CD1c-positive myeloid dendritic cell (primary cell): ENCODE data around the gene IRF9.
A peak's percentile ranks its signal among the peaks of the same experiment; 100 is the strongest.

Source experiments
- DNase-seq: peaks from one replicate; pipeline ENCODE4 v3.0.0-alpha.2; 2016; ENCODE audit errors: extremely low spot score

Gene IRF9

DNA sequence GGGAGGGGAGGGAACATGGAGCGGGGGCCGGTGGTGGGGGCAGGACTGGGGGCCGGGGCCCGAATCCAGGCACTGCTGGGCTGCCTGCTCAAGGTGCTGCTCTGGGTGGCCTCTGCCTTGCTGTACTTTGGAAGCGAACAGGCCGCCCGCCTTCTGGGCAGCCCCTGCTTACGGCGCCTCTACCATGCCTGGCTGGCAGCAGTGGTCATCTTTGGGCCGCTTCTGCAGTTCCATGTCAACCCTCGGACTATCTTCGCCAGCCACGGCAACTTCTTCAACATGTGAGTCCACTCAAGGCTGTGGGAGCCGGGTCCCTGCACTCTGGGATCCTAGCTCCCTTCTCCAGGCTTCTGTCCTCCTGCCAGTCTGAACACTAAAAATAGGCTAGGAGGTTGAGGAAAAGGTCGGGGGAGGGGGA is 29.5 kb upstream of the IRF9 start:
- DNase-seq = no peak

DNA sequence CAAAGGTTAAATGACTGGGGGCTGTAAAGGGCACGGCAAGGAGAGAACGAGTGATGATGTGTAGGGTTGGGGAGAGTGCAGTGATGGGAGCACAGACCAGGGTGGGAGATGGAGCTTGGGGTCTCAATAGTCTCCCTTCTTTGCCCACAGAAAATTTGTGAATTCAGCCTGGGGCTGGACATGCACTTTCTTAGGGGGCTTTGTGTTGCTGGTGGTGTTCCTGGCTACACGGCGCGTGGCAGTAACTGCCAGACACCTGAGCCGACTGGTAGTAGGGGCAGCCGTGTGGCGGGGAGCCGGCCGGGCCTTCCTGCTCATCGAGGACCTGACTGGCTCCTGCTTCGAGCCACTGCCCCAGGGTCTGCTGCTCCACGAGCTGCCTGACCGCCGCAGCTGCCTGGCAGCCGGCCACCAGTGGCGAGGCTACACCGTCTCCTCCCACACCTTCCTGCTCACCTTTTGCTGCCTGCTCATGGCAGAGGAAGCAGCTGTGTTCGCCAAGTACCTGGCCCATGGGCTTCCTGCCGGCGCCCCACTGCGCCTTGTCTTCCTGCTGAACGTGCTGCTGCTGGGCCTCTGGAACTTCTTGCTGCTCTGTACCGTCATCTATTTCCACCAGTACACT is 28.9 kb upstream of the IRF9 start:
- DNase-seq = no peak

DNA sequence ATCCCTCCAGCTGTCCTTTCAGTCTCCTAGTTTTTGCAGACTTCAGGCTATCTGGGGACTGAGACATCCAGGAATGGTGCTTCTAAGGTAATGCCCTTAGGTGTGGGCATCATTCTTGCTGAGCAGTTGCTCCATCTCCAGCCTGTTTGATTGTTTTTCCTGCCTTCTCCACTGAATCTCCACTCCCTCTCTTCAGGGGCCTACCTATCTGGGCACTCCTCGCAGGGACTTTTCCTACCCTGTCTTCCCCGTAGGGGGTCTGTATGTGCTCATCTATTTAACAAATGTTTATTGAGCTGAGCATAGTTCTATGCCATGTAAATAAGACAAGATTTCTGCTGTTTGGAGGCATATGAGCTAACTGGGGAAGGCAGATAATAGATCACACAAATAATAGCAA is 28.1 kb upstream of the IRF9 start:
- DNase-seq = no peak

DNA sequence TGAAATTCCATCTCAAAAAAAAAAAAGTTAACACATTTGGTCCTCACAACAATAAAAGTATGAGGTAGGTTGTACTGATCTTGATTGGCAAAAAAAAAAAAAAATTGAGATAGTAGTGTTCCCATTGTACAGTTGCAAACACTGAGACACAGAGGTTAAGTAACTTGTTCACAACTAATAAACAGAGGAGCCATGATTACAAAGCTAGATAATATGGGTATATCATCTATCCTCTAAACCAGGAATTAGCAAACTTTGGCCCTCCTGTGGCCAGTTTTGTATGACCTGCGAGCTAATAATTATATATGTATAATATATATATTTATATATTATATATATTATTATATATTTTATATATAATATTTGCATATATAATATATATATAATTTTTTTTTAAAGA is 27.3 kb upstream of the IRF9 start:
- no peak for DNase-seq

DNA sequence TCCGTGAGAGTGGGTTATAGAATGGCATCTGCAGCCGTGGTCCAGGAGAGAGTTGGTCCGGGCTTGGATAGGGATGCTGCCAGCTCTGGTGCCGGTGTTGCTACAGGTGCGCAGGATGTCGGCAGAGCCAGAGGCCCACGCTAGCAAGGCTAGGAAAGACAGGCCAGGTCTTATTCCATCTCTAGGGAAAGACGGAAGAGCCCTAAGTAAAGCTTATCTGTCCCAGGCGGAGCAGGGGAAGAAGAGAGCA is 25.6 kb upstream of the IRF9 start:
- no peak for DNase-seq

DNA sequence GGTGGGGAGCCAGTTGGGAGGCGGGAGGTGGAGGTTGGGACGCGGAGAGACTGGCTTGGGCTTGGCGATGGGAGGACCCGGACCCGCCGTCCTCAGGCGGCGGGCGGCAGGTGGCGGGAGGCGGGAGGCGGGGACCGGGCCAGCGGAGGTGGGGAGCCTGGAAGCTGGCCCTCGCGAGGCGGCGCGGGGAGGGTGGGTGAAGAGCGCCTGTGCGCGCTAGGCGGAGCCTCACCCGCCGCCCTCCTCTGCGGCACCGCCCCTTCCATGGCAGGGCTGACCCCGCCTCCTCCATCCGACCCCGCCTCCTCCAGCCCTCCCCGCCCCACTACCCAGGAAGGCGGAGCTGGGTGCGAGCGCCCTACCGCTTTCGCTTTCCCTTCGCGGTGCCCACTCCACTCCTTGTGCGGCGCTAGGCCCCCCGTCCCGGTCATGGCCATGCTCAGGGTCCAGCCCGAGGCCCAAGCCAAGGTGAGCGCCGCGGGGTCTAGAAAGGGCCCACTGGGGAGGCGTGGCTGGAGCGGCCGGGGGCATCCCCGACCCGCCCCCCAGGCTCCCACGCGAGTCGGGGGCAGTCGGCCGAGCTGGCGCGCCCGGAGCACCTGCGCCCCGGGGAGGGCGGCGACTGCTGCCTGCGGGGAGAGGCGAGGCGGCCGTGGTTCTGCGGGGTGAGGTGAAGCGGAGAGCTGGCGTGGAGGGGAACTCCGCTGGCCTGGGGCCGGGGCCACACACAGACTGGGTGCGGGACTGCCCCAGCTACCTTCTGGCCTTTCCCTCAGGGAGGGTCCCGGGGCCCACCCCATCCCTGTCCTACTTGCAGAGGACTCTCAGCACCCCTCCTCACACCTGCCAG is 25.0 kb upstream of the IRF9 start, which contains the start of gene PSME1:
Gene PSME1 (plus strand): TSS at position 361 of the 850 bp plus-strand sequence. CDS start 69 bp downstream, at position 430.
- DNase-seq = peak; percentile 95

DNA sequence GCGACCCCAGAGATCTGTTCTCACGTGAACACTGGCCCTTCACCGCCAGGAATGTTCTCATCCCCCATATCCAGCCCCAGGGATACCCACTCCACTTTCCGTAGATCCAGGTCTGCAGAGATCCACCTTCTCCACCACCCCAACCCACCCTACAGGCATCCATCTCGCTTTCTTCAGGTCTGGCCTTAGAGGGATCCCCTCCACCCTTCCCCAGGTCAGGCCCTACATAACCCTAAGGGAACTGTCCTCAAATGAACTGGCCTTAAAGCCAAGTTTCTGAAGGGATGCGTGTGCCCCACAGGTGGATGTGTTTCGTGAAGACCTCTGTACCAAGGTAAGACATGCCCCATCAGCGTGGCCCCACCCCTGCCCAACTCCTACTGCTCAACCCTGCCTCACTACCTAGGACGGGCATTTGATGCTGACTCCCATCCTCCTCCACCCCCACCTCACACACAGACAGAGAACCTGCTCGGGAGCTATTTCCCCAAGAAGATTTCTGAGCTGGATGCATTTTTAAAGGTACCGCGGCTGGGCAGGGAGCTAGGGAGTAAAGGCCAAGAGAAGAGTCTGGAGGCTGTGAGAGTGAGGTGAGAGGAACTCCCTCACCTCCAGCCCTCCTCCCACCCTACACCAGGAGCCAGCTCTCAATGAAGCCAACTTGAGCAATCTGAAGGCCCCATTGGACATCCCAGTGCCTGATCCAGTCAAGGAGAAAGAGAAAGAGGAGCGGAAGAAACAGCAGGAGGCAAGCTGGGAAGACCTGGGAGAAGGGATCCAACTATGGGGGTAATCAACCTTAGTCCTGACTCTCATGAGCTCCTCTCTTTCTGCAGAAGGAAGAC is 24.2 kb upstream of the IRF9 start:
- no peak for DNase-seq

DNA sequence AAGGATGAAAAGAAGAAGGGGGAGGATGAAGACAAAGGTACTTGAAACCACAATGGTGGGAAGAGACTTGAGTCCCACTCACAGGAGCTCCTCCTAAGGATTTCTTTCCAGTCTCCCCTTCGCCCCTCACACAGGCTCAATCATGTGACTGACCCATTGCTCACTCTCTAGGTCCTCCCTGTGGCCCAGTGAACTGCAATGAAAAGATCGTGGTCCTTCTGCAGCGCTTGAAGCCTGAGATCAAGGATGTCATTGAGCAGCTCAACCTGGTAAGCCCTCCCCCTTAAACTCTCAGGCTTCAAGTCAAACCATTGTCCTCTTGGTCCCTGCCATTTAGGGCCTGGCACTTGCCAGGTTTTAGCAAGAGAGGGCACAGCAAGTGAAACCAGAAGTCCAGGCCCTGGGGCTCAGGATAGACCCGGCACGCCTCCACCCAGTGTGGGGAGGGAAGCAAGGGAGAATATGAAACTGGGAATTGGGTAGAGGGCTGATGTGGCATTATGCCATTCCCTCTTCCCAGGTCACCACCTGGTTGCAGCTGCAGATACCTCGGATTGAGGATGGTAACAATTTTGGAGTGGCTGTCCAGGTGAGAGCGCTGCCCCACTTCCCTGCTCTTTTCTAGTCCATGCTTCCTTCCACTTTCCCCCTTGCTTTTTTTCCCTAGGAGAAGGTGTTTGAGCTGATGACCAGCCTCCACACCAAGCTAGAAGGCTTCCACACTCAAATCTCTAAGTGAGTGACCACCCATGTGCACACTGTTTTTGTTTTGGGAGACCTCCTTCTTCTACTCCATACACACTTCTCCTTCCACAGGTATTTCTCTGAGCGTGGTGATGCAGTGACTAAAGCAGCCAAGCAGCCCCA is 23.3 kb upstream of the IRF9 start:
- no peak for DNase-seq

DNA sequence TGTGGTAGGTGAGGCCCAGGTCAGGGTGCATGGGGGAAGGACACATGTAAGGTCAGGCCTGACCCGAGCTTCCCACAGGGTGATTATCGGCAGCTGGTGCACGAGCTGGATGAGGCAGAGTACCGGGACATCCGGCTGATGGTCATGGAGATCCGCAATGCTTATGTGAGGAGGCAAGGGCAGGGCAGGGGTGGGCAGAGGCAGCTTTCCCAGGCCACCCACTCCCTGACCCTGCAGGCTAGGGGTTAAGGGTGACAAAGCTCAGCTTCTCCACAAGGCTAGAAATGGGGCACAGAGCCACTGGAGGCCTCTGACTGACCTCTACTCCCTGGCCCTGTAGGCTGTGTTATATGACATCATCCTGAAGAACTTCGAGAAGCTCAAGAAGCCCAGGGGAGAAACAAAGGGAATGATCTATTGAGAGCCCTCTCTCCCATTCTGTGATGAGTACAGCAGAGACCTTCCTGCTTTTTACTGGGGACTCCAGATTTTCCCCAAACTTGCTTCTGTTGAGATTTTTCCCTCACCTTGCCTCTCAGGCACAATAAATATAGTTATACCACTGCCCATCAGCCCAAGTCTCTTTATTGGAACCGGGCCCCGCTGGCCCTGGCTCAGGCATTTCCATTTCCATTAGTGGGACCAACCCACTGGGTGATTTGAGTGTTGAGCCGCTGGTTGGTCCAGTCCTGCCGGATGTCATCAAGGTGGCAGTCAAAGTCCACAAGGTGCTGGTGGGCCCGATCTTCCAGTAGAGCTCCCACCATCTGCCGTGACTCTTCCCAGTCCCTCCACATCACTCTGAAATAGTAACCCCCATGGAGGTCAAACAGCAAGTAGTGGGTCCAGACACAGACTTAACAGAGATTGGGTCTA is 22.4 kb upstream of the IRF9 start:
- no peak for DNase-seq

DNA sequence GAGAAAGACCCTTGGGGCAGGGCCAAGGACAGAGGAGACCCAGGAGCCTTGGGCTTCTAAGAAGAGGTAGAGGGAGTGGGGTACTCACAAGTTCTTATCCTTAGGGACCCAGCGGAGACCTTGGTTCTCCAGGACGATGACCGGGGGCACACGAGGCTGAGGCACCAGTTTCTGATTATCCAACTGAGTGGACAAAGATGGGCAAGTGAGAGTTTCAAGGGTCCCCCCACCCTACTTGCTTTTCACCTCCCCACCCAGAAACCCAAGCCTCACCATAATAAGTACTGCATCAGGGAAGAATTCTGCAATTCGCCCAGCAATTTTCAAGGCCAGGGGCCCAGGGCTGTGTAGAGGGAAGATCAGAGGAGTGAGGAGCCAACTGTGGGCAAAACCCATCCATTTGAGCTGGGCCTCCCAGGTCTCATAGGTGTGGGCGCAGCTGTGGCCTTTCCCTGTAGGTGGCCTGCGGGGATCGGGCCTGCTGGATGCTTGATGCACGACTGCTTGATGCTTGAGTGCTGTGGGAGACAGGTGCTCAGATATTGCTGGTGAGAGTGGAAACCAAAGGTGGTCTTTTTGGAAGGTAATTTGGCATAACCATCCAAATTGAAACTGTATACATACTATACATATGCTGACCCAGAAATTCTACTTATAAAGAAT is 21.7 kb upstream of the IRF9 start:
- no peak for DNase-seq

DNA sequence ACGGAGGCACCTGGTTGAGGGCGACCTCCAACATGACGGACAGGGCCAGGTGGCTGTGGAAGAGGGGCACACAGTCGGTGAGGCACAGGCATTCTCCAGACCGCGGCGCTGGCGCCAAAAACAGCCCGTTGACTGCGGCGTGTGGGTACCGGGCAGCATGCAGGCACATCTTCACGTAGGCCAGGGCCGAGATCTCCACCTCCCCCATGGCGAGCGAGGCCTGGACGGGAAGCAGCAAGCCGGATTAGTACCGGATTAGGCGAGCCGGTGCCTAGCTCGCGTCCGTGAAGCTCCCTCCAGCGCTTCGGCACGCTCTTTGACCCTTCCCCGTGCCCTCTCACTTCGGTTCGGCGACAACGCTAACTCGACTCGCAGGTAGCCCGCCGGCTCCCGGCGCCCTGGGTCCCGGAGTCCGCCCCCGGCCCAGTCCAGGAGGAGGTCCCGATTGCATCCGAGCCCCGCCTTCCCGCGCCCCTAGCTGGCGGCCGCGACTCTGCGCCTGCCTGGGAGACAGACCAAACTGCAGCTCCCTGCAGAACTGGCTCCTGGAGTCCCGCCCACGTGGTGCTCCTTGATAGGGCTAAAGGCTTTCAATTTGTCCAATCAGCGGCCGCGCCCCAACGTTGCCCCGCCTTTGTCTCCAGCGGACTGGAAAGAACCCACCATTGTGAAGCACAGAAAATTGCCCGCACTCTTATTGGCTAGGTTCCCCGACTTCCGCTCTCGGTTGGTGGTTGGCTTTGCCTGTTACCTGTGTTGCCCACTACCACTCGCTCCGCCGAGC is 19.8 kb upstream of the IRF9 start, which contains the start of gene EMC9:
Gene EMC9 (minus strand): TSS at position 495 of the 784 bp plus-strand sequence. CDS start 287 bp downstream, at position 208.
- peak; percentile 100 for DNase-seq

DNA sequence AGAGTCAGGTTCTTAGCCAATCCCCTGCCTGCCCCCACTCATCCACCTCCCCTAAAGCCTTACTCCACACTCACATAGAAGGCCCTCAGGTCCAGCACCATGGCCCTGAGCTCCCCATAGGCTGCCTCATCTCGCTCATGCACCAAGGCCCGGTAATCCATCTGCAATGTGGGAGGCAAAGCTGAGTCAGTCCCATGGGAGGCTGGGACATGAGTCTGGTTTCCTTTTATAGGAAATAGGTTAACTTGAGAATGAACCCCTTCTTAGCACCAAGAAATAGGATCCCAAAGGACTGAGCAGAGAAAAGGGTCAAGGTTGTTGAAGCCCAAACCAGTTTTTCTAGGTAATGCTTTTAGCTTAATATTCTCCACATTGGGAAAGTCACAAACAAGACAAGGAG is 17.6 kb upstream of the IRF9 start:
- DNase-seq = no peak

DNA sequence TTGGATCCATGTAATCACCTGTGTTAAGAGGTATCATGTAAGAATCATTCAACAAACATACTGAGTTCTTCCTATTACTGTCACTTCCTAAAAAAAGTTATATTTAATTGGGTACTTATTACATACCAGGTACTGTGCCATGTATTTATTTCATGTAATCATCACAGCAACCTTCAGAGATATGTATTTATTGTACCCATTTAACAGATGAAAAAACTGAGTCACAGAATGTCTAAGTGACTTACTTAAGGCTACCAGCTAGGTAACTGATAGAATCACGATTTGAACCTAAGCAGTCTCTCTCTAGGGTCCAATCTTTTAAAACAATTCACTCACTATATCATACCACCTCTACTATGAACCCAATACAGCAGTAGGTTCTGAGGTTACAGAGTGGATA is 16.6 kb upstream of the IRF9 start:
- no peak for DNase-seq

DNA sequence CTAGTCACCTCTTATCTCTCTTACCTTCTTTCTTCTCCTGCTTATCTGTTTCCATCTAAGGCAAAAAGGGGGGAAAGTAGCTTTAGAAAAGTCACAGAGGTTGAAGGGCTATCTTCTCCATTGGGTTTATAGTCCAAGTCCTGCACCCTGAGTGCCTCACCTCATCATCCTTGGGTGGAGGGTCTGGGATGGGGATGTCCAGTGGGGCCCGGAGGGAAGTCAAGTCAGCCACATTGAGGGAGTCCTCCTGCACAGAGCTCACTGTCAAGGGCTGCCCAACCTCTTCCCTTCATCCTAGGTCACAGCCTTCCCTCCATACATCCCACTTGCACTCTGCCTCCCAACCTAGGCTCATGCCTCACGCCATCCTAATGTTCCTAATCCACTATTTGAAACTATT is 15.8 kb upstream of the IRF9 start:
- DNase-seq = no peak

DNA sequence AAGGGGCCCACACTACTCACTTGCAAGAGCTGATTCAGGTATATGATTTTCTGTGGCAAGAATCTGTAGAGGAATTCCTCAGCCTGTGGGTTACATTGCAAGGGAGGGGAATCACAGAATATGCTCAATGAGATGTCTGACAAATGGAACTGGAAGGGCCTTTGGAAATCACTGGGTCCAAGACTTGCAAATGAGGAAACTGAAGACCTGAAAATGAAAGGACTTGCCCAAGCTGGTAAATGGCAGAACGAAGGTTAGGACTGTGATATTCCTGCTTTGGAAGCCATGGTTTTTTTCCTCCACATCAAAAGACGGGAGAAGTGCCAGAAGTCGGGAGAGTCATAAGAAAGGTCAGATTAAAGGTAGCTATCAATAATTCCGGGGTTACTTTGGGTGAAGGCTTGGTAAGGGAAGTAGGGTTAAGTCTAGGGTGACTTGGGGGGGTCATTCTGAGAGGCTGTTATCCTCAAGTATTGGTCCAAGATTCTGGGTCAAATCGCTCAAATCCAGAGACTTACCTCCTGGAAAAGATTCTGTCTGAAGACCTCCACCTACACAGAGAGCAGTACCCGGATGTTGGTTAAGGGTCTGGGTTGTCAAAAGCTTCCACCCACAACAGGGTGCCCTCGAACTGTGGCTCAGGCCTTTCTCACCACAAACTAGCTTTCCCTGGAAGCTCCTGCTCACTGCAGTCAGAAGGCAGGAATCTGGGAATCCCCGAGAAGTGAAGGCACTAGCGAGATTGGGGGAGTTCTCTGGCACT is 15.2 kb upstream of the IRF9 start:
- peak; percentile 36 for DNase-seq

DNA sequence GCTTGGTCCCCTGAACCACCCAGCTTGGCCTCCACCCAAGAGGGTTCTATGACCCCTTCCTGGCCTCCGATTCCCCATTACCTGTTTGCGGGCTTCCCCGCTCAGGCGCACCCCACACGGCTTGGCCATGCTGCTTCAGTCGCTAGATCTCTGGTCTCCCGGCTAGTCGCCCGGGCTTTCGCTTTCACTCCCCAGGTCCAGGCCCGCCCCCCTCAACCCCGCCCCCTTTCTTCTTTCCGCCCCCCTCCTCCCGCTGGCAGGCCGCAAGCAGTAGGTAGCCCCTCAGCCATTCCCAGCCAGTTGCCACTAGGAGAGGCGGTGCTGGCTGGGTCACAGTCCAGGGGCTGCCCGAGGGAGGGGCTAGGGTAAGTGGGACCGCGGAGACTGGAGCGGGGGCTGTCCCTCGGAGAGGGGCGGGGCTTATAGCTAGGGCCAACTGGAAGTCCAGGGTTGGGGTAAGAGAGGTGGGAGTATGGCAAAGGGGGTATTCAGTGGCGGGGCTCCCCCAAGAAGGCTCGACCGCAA is 14.6 kb upstream of the IRF9 start, which contains the start of gene PSME2:
Gene PSME2 (minus strand): TSS at position 158 of the 525 bp plus-strand sequence. CDS start 29 bp downstream, at position 129.
- peak; percentile 93 for DNase-seq

DNA sequence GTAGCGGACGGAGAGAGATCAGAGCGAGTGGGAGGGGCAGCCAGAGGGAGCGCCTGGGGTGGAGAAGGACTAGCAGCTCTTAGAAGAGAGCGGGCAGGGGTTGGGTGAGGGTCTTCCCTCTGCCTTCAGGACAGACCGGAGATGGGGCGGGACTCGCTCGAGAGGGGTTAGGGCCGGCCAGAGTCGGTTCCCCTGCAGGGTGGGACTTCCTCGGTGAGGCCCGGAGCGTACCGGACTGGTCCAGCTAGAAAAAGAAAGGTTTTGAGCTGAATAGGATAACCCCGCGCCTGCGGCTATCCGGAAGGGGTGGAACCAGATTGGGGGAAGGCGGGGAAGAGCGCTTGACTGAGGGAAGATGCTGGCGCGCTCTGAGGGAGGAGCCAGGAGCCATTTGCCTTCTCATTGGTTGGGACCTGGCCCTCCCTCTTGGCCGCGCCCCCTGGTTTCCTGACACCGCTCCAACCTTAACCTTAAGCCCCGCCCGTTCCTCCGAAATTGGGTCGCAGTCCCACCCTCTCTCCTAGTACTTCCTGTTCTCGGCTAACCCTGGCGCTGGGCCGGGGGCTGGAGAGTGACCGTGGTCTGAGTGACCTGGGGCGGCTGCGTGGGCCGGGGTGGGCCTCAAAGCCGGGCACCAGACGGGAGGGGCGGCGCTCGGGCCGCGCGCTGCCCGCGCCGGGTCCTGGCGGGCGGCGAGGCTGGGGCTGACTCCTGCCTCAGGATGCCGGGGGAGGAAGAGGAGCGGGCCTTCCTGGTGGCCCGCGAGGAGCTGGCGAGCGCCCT is 13.9 kb upstream of the IRF9 start, which contains the start of gene RNF31:
Gene RNF31 (plus strand): TSS at position 521 of the 783 bp plus-strand sequence. CDS start 201 bp downstream, at position 722.
- peak; percentile 99 for DNase-seq
